HUES6 (cell line): ENCODE results near the gene AADAT.

Experiments used
- H3K27ac ChIP-seq: 2 replicates; pipeline ENCODE4 v1.7.0; 2013; ENCODE audit warnings: low read depth, mild to moderate bottlenecking, low read length, inconsistent platforms
- H3K27me3 ChIP-seq: 2 replicates; pipeline ENCODE4 v1.6.1; 2013; ENCODE audit warnings: low read length; ENCODE audit not compliant: control insufficient read depth, insufficient read depth
- H3K36me3 ChIP-seq: 2 replicates; pipeline ENCODE4 v1.6.1; 2013; ENCODE audit warnings: low read length; ENCODE audit not compliant: control insufficient read depth, insufficient read depth
- H3K4me1 ChIP-seq: 2 replicates; pipeline ENCODE4 v1.6.1; 2013; ENCODE audit warnings: low read length; ENCODE audit not compliant: control insufficient read depth, insufficient read depth
- H3K4me3 ChIP-seq: 2 replicates; pipeline ENCODE4 v1.5.1; 2013; ENCODE audit warnings: low read depth, low read length
- H3K9ac ChIP-seq: one replicate; pipeline ENCODE4 v1.6.1; 2013; ENCODE audit warnings: mild to moderate bottlenecking, low read length
- H3K9me3 ChIP-seq: 2 replicates; pipeline ENCODE4 v1.6.1; 2013; ENCODE audit warnings: low read depth, low read length; ENCODE audit not compliant: control insufficient read depth, insufficient read depth

Gene AADAT

GRCh38 chr4:170012629-170012958 lies 77.2 kb downstream of the AADAT start:
- Histone ChIP-seq H3K36me3 (peaks cover 12% of the 10 kb centered on the region; the same call in 1 of the 2 replicates), H3K9me3 (peaks cover 13% of the 10 kb centered on the region; the same call in 1 of the 2 replicates), H3K27ac (no peak overlapping the region), H3K27me3 (no peaks in the 10 kb centered on the region), H3K4me3 (no peak overlapping the region), H3K9ac (no peak overlapping the region), H3K4me1 (peaks cover 13% of the 10 kb centered on the region)

GRCh38 chr4:170011921-170012628 lies 77.7 kb downstream of the AADAT start:
- Histone ChIP-seq H3K4me3 (no peak overlapping the region), H3K9ac (no peak overlapping the region), H3K27me3 (no peaks in the 10 kb centered on the region), H3K27ac (no peak overlapping the region), H3K36me3 (peaks cover 12% of the 10 kb centered on the region; the same call in 1 of the 2 replicates), H3K9me3 (peaks cover 13% of the 10 kb centered on the region; the same call in 1 of the 2 replicates), H3K4me1 (peaks cover 10% of the 10 kb centered on the region)
